A673 (cell line): Measurements from ENCODE around the gene SPATA13.

ENCODE experiments used
- CTCF ChIP-seq: fragments of 300-800, 200-600 bp; sonication (generic); conservative IDR thresholded peaks from 2 replicates; pipeline ENCODE4 v1.5.1; 2017; ENCODE audit warnings: low read depth, mild to moderate bottlenecking, antibody characterized with exemption, low read length, moderate library complexity, mixed read lengths
- EZH2 ChIP-seq: fragments of 200-600 bp; sonication (generic); IDR thresholded peaks from 2 replicates; pipeline ENCODE4 v1.6.1; 2017; ENCODE audit warnings: borderline replicate concordance, low read depth, mild to moderate bottlenecking, mixed read lengths, antibody characterized with exemption, low read length; ENCODE audit not compliant: poor library complexity, severe bottlenecking

GRCh38 chr13:24194447-24194846 lies 33.9 kb downstream of the SPATA13 start:
- TF ChIP-seq CTCF = no peak
- TF ChIP-seq EZH2 = no peak
